ENCODE results near the gene LDLRAP1.

GRCh38 chr1:25618433-25618808, 75.0 kb downstream of the LDLRAP1 start:
- TF ChIP-seq CTCF (IDR thresholded peaks at IDR 0.05; ENCODE audit: low read depth, low read length) (no peak), EZH2phosphoT487 (IDR thresholded peaks at IDR 0.05; ENCODE audit: low read depth) (no peak)

All from OCI-LY3 (cell line).